ENCODE results near the gene TCEA2.

- TF ChIP-seq CTCF (IDR thresholded peaks at IDR 0.05) (no peak), POLR2AphosphoS5 (IDR thresholded peaks at IDR 0.05; ENCODE audit: low read depth, low read length) (no peak), REST (IDR thresholded peaks at IDR 0.05; ENCODE audit: insufficient read depth in 1 of 2, low read depth in 2 of 2, low read length in 1 of 2) (no peak), SIN3A (IDR thresholded peaks at IDR 0.05; ENCODE audit: borderline replicate concordance, insufficient read depth, low read depth, low read length) (no peak)
Observed at GRCh38 chr20:64056639-64056888, 6.4 kb upstream of the TCEA2 start.

Measured in Panc1 (cell line).